Measurements from ENCODE around the gene DGKB. TPM values are rescaled to one million over a fixed set of nuclear protein-coding genes. Genes with fewer than 3 reads are reported as not detected.

DGKB gene
- total RNA-seq, 1 experiment from 2014 or later = 0.48 TPM

- no peaks in the 10 kb centered on the region for H3K9me2 ChIP-seq (ENCODE audit: insufficient read depth)
- H3K27me3 ChIP-seq (ENCODE audit: insufficient read depth, low read depth) = no peaks in the 10 kb centered on the region
- ChIA-PET CTCF (no interaction called here), POLR2A (ENCODE audit: unreplicated experiment) (no interaction called here)
- no peaks in the 10 kb centered on the region for H3K79me2 ChIP-seq (ENCODE audit: low read depth)
- H3K27ac ChIP-seq = no peak overlapping the region
- no peaks in the 10 kb centered on the region for H3K9me3 ChIP-seq (ENCODE audit: insufficient read depth, low read depth)
- no peak for DNase-seq
- H3F3A ChIP-seq (ENCODE audit: insufficient read depth, low read depth) = no peaks in the 10 kb centered on the region
- TF ChIP-seq EZH2 (IDR thresholded peaks at IDR 0.05; ENCODE audit: low read depth) (no peak), CTCF (conservative IDR thresholded peaks at IDR 0.05) (no peak)
- no peak overlapping the region for H3K4me3 ChIP-seq
- H2AFZ ChIP-seq = no peak overlapping the region
- H4K20me1 ChIP-seq (ENCODE audit: insufficient read depth) = no peaks in the 10 kb centered on the region
- no peaks in the 10 kb centered on the region for H3K36me3 ChIP-seq (ENCODE audit: low read depth)
- H3K4me2 ChIP-seq = no peak overlapping the region
- H3K4me1 ChIP-seq (replicated peaks; ENCODE audit: insufficient read depth) = no peaks in the 10 kb centered on the region
- intact Hi-C loops (cut with micrococcal nuclease; ENCODE audit: unreplicated experiment) = no loop called here
- no TSS peak for BruUV-seq (replicated peaks)
Observed at GRCh38 chr7:14687241-14687640, 215.3 kb downstream of the DGKB start.

- no TSS peak for BruUV-seq (replicated peaks)
- no peak for TF ChIP-seq CTCF (conservative IDR thresholded peaks at IDR 0.05)
- TF ChIP-seq EZH2 (IDR thresholded peaks at IDR 0.05; ENCODE audit: low read depth) = no peak
- H2AFZ ChIP-seq = no peak overlapping the region
- ChIA-PET CTCF (no interaction called here), POLR2A (ENCODE audit: unreplicated experiment) (no interaction called here)
- H4K20me1 ChIP-seq (ENCODE audit: insufficient read depth) = no peaks in the 10 kb centered on the region
- no peaks in the 10 kb centered on the region for H3K36me3 ChIP-seq (ENCODE audit: low read depth)
- no peak overlapping the region for H3K27ac ChIP-seq
- H3K27me3 ChIP-seq (ENCODE audit: insufficient read depth, low read depth) = no peaks in the 10 kb centered on the region
- no peaks in the 10 kb centered on the region for H3K79me2 ChIP-seq (ENCODE audit: low read depth)
- H3K4me1 ChIP-seq (replicated peaks; ENCODE audit: insufficient read depth) = no peaks in the 10 kb centered on the region
- no peak overlapping the region for H3K4me3 ChIP-seq
- DNase-seq = no peak
- intact Hi-C loops (cut with micrococcal nuclease; ENCODE audit: unreplicated experiment) = no loop called here
- H3K9me3 ChIP-seq (ENCODE audit: insufficient read depth, low read depth) = no peaks in the 10 kb centered on the region
- H3F3A ChIP-seq (ENCODE audit: insufficient read depth, low read depth) = no peaks in the 10 kb centered on the region
- H3K4me2 ChIP-seq = no peak overlapping the region
- no peaks in the 10 kb centered on the region for H3K9me2 ChIP-seq (ENCODE audit: insufficient read depth)
Observed at GRCh38 chr7:14685167-14685566, 217.4 kb downstream of the DGKB start.

GRCh38 chr7:14682910-14683465, 219.6 kb downstream of the DGKB start:
- H3K27ac ChIP-seq = no peak overlapping the region
- H3K27me3 ChIP-seq (ENCODE audit: insufficient read depth, low read depth) = no peaks in the 10 kb centered on the region
- no peak overlapping the region for H2AFZ ChIP-seq
- no peak overlapping the region for H3K4me2 ChIP-seq
- no peaks in the 10 kb centered on the region for H3F3A ChIP-seq (ENCODE audit: insufficient read depth, low read depth)
- H3K36me3 ChIP-seq (ENCODE audit: low read depth) = no peaks in the 10 kb centered on the region
- intact Hi-C loops (cut with micrococcal nuclease; ENCODE audit: unreplicated experiment) = no loop called here
- POLR2A ChIA-PET (ENCODE audit: unreplicated experiment) = no interaction called here
- no peaks in the 10 kb centered on the region for H4K20me1 ChIP-seq (ENCODE audit: insufficient read depth)
- TF ChIP-seq CTCF (conservative IDR thresholded peaks at IDR 0.05) (no peak), EZH2 (IDR thresholded peaks at IDR 0.05; ENCODE audit: low read depth) (no peak)
- H3K9me3 ChIP-seq (ENCODE audit: insufficient read depth, low read depth) = no peaks in the 10 kb centered on the region
- H3K79me2 ChIP-seq (ENCODE audit: low read depth) = no peaks in the 10 kb centered on the region
- H3K4me3 ChIP-seq = no peak overlapping the region
- H3K4me1 ChIP-seq (replicated peaks; ENCODE audit: insufficient read depth) = no peaks in the 10 kb centered on the region
- BruUV-seq (replicated peaks) = no TSS peak
- CTCF ChIA-PET = interaction anchor here (1.1 kb wide), 1 partner anchor 9 kb away, joined by 3 read pairs; no protein-coding TSS in a partner anchor
- no peaks in the 10 kb centered on the region for H3K9me2 ChIP-seq (ENCODE audit: insufficient read depth)
- no peak for DNase-seq

Data from PC-9 (cell line).